DOHH2 (cell line): ENCODE measurements around the gene ATP6V0A4.

Source experiments
- H3F3A ChIP-seq: fragments of 200-600 bp; sonication (generic), shearing (Covaris generic); 2 replicates; pipeline ENCODE4 v1.6.0; 2016; ENCODE audit warnings: antibody characterized with exemption, mild to moderate bottlenecking; ENCODE audit not compliant: control insufficient read depth, insufficient read depth
- H3K27ac ChIP-seq: fragments of 200-600 bp; sonication (generic); 2 replicates; pipeline ENCODE4 v1.5.1; 2014; ENCODE audit warnings: low read depth, mild to moderate bottlenecking, low read length, moderate library complexity
- H3K27me3 ChIP-seq: fragments of 200-600 bp; sonication (generic); 2 replicates; pipeline ENCODE4 v1.6.1; 2014; ENCODE audit warnings: mild to moderate bottlenecking, low read length, mixed read lengths; ENCODE audit not compliant: control insufficient read depth
- H3K36me3 ChIP-seq: fragments of 200-600 bp; sonication (generic); 2 replicates; pipeline ENCODE4 v1.6.1; 2014; ENCODE audit warnings: mild to moderate bottlenecking, low read length, moderate library complexity, mixed read lengths; ENCODE audit not compliant: control insufficient read depth
- H3K4me1 ChIP-seq: fragments of 200-600 bp; sonication (generic); 2 replicates; pipeline ENCODE4 v1.6.1; 2014; ENCODE audit warnings: mild to moderate bottlenecking, low read length, mixed read lengths; ENCODE audit not compliant: control insufficient read depth
- H3K4me2 ChIP-seq: fragments of 200-600 bp; sonication (generic); 2 replicates; pipeline ENCODE4 v1.6.0; 2014; ENCODE audit warnings: mild to moderate bottlenecking, low read length, moderate library complexity
- H3K4me3 ChIP-seq: fragments of 200-600 bp; sonication (generic); 2 replicates; pipeline ENCODE4 v1.5.1; 2014; ENCODE audit warnings: mild to moderate bottlenecking, low read length, mixed read lengths
- H3K79me2 ChIP-seq: fragments of 200-600 bp; sonication (generic); 2 replicates; pipeline ENCODE4 v1.6.1; 2014; ENCODE audit warnings: mild to moderate bottlenecking, low read length, mixed read lengths; ENCODE audit not compliant: control insufficient read depth
- H3K9me2 ChIP-seq: fragments of 200-600 bp; sonication (generic); replicated peaks from 2 replicates; pipeline ENCODE4 v1.6.1; 2014; ENCODE audit warnings: mild to moderate bottlenecking, low read length, mixed read lengths; ENCODE audit not compliant: control insufficient read depth
- H3K9me3 ChIP-seq: fragments of 200-600 bp; sonication (generic); 2 replicates; pipeline ENCODE4 v1.6.1; 2014; ENCODE audit warnings: antibody characterized with exemption, low read length, mixed read lengths; ENCODE audit not compliant: control insufficient read depth, insufficient read depth
- H4K20me1 ChIP-seq: fragments of 200-600 bp; sonication (generic); 2 replicates; pipeline ENCODE4 v1.6.0; 2014; ENCODE audit warnings: low read depth, mild to moderate bottlenecking, antibody characterized with exemption, low read length, moderate library complexity; ENCODE audit not compliant: control insufficient read depth, insufficient read depth
- EZH2phosphoT487 ChIP-seq: fragments of 200-600 bp; sonication (generic); IDR thresholded peaks from 2 replicates; pipeline ENCODE4 v1.6.1; 2017; ENCODE audit warnings: borderline replicate concordance, mild to moderate bottlenecking, antibody characterized with exemption, low read length, moderate library complexity, mixed read lengths
- TF ChIP-seq, protein P1 (sequence below): fragments of 200-600 bp; sonication (generic); IDR thresholded peaks from one replicate; pipeline ENCODE4 v1.5.1; 2014; ENCODE audit warnings: antibody characterized with exemption, mild to moderate bottlenecking, low read depth, low read length; ENCODE audit not compliant: poor library complexity, severe bottlenecking

ATP6V0A4 gene

GRCh38 chr7:138700857-138701536, 97.0 kb downstream of the ATP6V0A4 start, which contains the start of gene SVOPL:
Gene SVOPL, minus strand, starts transcription at chr7:138701362. Its CDS starts 22,317 bp downstream, at chr7:138679045.
- Histone ChIP-seq H3K27ac (no peak within 1 kb of the TSS), H3K9me2 (no peaks in the 10 kb centered on the region), H3K9me3 (no peaks in the 10 kb centered on the region; the same call in 1 of the 2 replicates), H4K20me1 (no peaks in the 10 kb centered on the region), H3K79me2 (no peaks in the 10 kb centered on the region), H3K4me3 (no peak within 1 kb of the TSS), H3K4me2 (no peak within 1 kb of the TSS), H3K36me3 (no peaks in the 10 kb centered on the region), H3K27me3 (no peaks in the 10 kb centered on the region), H3K4me1 (no peaks in the 10 kb centered on the region), H3F3A (no peaks in the 10 kb centered on the region)
- TF ChIP-seq, protein P1, sequence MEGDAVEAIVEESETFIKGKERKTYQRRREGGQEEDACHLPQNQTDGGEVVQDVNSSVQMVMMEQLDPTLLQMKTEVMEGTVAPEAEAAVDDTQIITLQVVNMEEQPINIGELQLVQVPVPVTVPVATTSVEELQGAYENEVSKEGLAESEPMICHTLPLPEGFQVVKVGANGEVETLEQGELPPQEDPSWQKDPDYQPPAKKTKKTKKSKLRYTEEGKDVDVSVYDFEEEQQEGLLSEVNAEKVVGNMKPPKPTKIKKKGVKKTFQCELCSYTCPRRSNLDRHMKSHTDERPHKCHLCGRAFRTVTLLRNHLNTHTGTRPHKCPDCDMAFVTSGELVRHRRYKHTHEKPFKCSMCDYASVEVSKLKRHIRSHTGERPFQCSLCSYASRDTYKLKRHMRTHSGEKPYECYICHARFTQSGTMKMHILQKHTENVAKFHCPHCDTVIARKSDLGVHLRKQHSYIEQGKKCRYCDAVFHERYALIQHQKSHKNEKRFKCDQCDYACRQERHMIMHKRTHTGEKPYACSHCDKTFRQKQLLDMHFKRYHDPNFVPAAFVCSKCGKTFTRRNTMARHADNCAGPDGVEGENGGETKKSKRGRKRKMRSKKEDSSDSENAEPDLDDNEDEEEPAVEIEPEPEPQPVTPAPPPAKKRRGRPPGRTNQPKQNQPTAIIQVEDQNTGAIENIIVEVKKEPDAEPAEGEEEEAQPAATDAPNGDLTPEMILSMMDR, result no peak
- no peak for TF ChIP-seq EZH2phosphoT487

DNA sequence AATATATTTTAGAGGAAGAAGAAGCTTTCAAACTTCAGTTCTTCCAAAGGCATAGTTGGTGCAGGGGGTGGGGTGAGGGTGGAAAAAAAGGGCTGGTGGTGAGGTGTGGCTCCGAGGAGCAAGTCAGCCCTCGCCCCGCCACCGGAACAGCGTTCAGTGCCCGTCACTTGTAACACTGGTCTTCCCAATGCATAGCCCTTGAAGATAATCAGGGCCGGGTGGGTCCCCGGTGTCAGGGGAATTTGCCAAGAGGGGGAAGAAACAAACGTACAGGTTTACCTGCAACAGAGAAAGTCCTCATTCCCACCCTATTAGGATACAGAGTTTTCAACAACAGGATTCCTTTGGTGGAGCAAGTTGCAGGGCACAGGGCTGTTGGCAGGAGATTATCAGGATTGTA, 98.3 kb downstream of the ATP6V0A4 start:
- Histone ChIP-seq H3K9me3 (peaks cover 4% of the 10 kb centered on the region; the same call in 1 of the 2 replicates), H4K20me1 (no peaks in the 10 kb centered on the region), H3K4me1 (no peaks in the 10 kb centered on the region), H3K4me2 (no peak overlapping the region), H3K27ac (no peak overlapping the region), H3F3A (no peaks in the 10 kb centered on the region), H3K4me3 (no peak overlapping the region), H3K9me2 (no peaks in the 10 kb centered on the region), H3K36me3 (no peaks in the 10 kb centered on the region), H3K27me3 (no peaks in the 10 kb centered on the region), H3K79me2 (no peaks in the 10 kb centered on the region)
- TF ChIP-seq, protein P1, result no peak
- no peak for TF ChIP-seq EZH2phosphoT487

- Histone ChIP-seq H3K36me3 (no peaks in the 10 kb centered on the region), H3K79me2 (no peaks in the 10 kb centered on the region), H3K9me3 (peaks cover 4% of the 10 kb centered on the region; the same call in 1 of the 2 replicates), H3K9me2 (no peaks in the 10 kb centered on the region), H3F3A (no peaks in the 10 kb centered on the region), H3K4me1 (no peaks in the 10 kb centered on the region), H3K27me3 (no peaks in the 10 kb centered on the region), H4K20me1 (no peaks in the 10 kb centered on the region), H3K4me3 (no peak overlapping the region), H3K27ac (no peak overlapping the region), H3K4me2 (no peak overlapping the region)
- no peak for TF ChIP-seq EZH2phosphoT487
- TF ChIP-seq, protein P1, result no peak
Measured at GRCh38 chr7:138698281-138698680, 99.7 kb downstream of the ATP6V0A4 start.
